PC-9 (cell line): ENCODE measurements around the gene GRAP.

Experiments
- CTCF ChIP-seq: fragments of 200-600 bp; sonication (generic); conservative IDR thresholded peaks from 2 replicates; pipeline ENCODE4 v1.6.1; 2017; ENCODE audit warnings: mixed run types, antibody characterized with exemption, mild to moderate bottlenecking, moderate library complexity
- EZH2 ChIP-seq: fragments of 200-600 bp; sonication (generic); IDR thresholded peaks from 2 replicates; pipeline ENCODE4 v1.8.0; 2017; ENCODE audit warnings: antibody characterized with exemption, low read depth

- TF ChIP-seq CTCF (no peak), EZH2 (no peak)
Measured at GRCh38 chr17:19015428-19015827, 31.3 kb downstream of the GRAP start.
